Gastrocnemius medialis (tissue), 4 donors: ENCODE results near the gene MORN5.

Experiments used
- CTCF ChIP-seq, 5 experiments: fragments of 450-650 bp in 3 of 5; fragments of 200-600 bp in 2 of 5; sonication (generic) in 2 of 5; IDR thresholded peaks in 4 of 5; conservative IDR thresholded peaks in 1 of 5; 1 replicate in 4 of 5; 2 replicates in 1 of 5; pipeline ENCODE4 v1.5.1; 2016 to 2019; ENCODE audit warnings: antibody characterized with exemption in 5 of 5, mild to moderate bottlenecking in 3 of 5, moderate library complexity in 3 of 5
- POLR2A ChIP-seq, 2 donors: fragments of 450-650 bp; IDR thresholded peaks; one replicate each; pipeline ENCODE4 v1.6.1; 2017; ENCODE audit warnings: antibody characterized with exemption in 2 of 2, mild to moderate bottlenecking in 2 of 2, moderate library complexity in 2 of 2

- TF ChIP-seq CTCF (IDR thresholded peaks at IDR 0.05 in 4 of 5, conservative IDR thresholded peaks at IDR 0.05 in 1 of 5): no peak
- TF ChIP-seq POLR2A (IDR thresholded peaks at IDR 0.05): no peak
These were observed 26.3 kb upstream of the MORN5 start for GRCh38 chr9:122133263-122133983.
